NB4 (cell line): ENCODE results near the gene HEXB.
"Not testable (repeated sequence)": the region's sequence is repeated elsewhere in the genome, so short reads cannot be mapped to it uniquely, and the experiment has no call there.

Experiments
- DNase-seq: peaks from one replicate; pipeline ENCODE4 v3.0.0; 2010; ENCODE audit warnings: low read depth
- H3K4me3 ChIP-seq: one replicate; pipeline ENCODE4 v1.5.1; 2011; ENCODE audit warnings: mild to moderate bottlenecking, low read depth, low read length, moderate library complexity
- MAX ChIP-seq: IDR thresholded peaks from 2 replicates; pipeline ENCODE4 v1.6.1; 2011; ENCODE audit warnings: low read depth, low read length
- MYC ChIP-seq: IDR thresholded peaks from 2 replicates; pipeline ENCODE4 v1.6.1; 2011; ENCODE audit warnings: low read depth, low read length
- POLR2A ChIP-seq: IDR thresholded peaks from 2 replicates; pipeline ENCODE4 v1.6.1; 2011; ENCODE audit warnings: mild to moderate bottlenecking; ENCODE audit not compliant: insufficient read length; ENCODE audit errors: extremely low read depth
- TF ChIP-seq, protein P1 (sequence below): IDR thresholded peaks from one replicate; pipeline ENCODE4 v1.5.1; 2012; ENCODE audit warnings: low read depth, low read length

HEXB gene

GRCh38 chr5:74725331-74725730 is 40.3 kb downstream of the HEXB start:
- no peak overlapping the region for H3K4me3 ChIP-seq
- TF ChIP-seq, protein P1, sequence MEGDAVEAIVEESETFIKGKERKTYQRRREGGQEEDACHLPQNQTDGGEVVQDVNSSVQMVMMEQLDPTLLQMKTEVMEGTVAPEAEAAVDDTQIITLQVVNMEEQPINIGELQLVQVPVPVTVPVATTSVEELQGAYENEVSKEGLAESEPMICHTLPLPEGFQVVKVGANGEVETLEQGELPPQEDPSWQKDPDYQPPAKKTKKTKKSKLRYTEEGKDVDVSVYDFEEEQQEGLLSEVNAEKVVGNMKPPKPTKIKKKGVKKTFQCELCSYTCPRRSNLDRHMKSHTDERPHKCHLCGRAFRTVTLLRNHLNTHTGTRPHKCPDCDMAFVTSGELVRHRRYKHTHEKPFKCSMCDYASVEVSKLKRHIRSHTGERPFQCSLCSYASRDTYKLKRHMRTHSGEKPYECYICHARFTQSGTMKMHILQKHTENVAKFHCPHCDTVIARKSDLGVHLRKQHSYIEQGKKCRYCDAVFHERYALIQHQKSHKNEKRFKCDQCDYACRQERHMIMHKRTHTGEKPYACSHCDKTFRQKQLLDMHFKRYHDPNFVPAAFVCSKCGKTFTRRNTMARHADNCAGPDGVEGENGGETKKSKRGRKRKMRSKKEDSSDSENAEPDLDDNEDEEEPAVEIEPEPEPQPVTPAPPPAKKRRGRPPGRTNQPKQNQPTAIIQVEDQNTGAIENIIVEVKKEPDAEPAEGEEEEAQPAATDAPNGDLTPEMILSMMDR: no peak
- no peak for TF ChIP-seq MYC
- no peak for TF ChIP-seq MAX
- TF ChIP-seq POLR2A: no peak
- DNase-seq: no peak

GRCh38 chr5:74736759-74737158 is 51.7 kb downstream of the HEXB start:
- no peak overlapping the region for H3K4me3 ChIP-seq
- DNase-seq: no peak
- no peak for TF ChIP-seq MYC
- no peak for TF ChIP-seq MAX
- TF ChIP-seq, protein P1: no peak
- TF ChIP-seq POLR2A: no peak

GRCh38 chr5:74738406-74738805 is 53.4 kb downstream of the HEXB start:
- no peak for DNase-seq
- TF ChIP-seq MYC (no peak), MAX (no peak), POLR2A (no peak)
- TF ChIP-seq, protein P1: no peak
- no peak overlapping the region for H3K4me3 ChIP-seq

- H3K4me3 ChIP-seq, DNase-seq: not testable (repeated sequence)
Observed at GRCh38 chr5:74748742-74749141, 63.7 kb downstream of the HEXB start.

DNA sequence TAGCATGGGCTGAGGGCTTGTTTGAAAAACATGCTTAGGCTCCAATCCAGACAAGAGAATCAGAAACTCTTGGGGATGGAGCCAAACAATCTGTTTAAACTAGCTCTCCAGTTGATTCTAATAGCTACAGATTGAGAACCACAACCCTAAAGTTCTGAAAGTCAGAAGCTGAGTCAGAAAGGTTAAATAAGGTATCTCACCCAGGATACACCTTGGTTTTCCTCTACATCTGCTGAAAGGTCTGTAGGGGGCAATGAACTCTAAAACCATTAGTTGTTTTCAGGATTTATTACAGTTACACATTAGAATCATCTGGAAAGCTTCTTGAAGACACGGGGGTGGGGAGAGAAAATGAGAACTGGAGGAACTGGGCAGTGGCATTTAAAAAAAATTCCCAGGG is 76.2 kb downstream of the HEXB start:
- TF ChIP-seq MAX: no peak
- no peak overlapping the region for H3K4me3 ChIP-seq
- DNase-seq: no peak

GRCh38 chr5:74762599-74762998 is 77.6 kb downstream of the HEXB start:
- peak; percentile 2 for DNase-seq
- TF ChIP-seq, protein P1: no peak
- TF ChIP-seq MYC (no peak), POLR2A (no peak), MAX (no peak)
- H3K4me3 ChIP-seq: no peak overlapping the region

- no peak for DNase-seq
- no peak for TF ChIP-seq MYC
- TF ChIP-seq, protein P1: no peak
- no peak for TF ChIP-seq POLR2A
- no peak for TF ChIP-seq MAX
- no peak overlapping the region for H3K4me3 ChIP-seq
Observed at GRCh38 chr5:74763504-74763903, 78.5 kb downstream of the HEXB start.
